RKO (cell line): ENCODE data around the gene ATP6V0A4.
"Not testable (repeated sequence)": the region's sequence is repeated elsewhere in the genome, so short reads cannot be mapped to it uniquely, and the experiment has no call there.

Source experiments
- DNase-seq: peaks from one replicate; pipeline ENCODE4 v3.0.0-alpha.2; 2016; ENCODE audit warnings: low spot score

Gene ATP6V0A4

DNA sequence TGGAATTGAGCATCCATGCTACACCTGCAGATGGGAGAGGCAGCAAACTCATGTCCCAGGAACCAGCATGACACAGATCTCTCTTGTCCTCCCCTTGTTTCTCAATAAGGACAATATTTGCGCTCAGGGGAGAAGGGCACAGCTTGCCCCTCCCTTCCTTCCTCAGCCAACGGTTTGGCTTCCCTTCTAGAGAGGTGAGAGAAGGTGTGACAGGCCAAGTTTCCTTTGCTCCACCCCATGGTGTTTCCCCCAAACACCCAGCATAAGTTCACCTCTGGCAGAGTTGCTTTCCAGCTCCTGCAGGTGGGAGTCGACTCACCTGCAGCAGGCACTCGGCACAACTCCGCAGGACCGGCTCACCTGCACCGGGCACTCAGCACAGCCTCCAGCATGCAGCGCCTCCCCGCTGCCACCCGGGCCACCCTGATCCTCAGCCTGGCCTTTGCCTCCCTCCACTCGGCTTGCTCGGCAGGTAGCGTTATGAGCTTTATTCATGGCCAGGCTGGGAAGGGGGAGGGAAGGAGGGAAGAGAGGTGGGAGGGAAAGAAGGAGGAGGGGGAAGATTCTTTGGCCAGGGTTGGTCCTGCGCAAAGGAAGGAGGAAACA lies at the start of gene ATP6V0A4, which contains the start of gene TMEM213:
Gene ATP6V0A4 (minus strand): TSS at position 482 of the 606 bp plus-strand sequence. CDS start 26,949 bp downstream, outside the sequence.
Gene TMEM213 (plus strand): TSS at position 280 of the 606 bp plus-strand sequence. CDS start 111 bp downstream, at position 391.
- DNase-seq: no peak

DNA sequence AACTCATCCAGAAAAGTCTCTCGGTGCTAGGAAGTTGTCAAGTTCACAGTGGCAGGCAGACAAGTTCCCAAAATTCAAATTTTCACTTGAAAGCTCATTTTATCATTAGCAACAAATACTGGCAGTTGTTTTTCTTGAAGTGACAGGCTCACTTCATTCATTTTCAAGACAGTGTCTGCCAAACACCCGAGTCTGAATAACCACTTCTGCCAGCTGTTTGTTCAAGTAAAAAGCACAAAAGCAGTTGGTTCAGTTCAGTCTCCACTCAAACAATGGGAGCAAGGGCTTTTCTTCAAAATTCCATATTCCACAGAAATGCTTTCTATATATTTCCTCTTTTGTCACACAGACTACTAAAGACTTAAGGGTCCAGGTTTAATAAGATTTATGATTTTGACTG lies 47.7 kb upstream of the ATP6V0A4 start:
- no peak for DNase-seq

DNA sequence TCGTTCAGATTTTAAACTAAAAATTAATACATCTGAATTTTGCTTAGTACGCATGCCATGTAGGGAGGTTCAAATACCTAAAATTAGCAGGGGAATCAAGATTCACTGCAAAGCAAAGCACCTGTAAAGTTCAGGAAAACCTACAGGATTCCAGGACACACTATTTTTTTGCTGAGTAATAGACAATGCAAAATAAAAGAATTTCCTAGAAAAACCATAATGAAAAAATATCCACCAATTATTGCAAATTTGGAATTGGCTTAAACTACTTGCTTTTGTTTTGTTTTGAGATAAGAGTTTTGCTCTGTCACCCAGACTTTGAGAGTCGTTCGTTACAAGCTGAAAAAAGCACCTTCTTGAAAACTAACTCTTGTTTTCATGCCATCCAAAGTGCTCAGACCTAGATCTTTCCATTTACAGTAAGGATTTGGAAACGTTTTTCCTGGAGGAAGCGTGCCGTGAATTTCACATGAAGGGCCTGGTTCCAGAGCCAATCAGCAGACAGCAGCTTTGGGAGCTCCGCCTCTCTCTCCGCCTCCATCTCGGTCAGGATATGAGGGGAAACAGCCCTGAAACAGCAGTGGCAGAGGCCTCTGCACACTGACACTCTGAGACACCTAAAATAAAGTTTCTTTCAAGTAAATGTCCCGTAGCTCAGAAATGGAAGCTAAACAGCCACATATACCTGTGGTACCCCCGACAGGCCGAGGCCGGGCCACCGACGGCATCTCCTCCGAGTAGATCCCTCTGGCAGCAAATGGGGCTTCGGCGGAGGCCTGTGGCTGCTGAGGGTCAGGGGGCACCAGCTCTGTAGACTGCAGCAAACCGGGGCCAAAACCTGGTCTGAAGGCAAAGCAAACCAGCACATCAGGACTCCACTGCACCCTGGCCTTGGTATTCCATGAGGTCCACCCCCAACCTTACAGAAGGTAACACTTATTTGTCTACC lies 45.9 kb upstream of the ATP6V0A4 start:
- DNase-seq: no peak

DNA sequence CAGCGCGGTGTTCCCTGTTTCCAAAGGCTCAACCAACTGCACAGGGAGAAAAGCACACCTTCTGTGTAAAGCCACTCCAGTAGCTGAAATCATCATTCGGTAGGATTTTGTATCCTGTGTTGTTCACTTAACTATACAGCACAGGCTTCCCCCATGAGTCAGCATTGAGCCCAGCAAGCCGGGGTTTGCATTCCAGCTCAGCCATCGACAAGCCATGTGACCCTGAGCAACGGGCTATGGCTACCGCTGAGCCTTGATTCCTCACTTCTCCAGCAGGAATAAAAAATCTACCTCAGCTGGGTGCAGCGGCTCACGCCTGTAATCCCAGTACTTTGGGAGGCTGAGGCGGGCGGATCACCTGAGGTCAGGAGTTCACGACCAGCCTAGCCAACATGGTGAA lies 44.1 kb upstream of the ATP6V0A4 start:
- peak; percentile 29 for DNase-seq

DNA sequence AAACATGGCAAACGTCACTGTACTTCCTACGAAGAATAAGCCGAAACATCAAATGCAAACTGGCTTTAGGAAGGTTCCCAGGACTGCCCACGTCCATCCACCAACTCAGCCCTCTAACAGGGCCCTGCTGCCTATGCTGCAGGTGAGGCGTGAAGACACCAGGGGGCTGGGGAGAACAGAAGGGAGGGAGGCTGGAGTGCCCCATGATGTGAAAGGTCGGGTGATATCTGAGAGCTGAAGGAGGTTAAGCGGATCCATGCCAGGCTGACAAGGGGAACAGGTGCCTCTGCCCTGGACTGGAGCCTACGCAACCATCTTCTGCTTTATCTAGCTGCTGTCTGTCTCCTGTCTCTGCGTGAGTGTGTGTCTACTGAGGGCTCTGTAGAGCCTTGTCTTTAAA lies 40.2 kb upstream of the ATP6V0A4 start:
- DNase-seq: no peak

DNA sequence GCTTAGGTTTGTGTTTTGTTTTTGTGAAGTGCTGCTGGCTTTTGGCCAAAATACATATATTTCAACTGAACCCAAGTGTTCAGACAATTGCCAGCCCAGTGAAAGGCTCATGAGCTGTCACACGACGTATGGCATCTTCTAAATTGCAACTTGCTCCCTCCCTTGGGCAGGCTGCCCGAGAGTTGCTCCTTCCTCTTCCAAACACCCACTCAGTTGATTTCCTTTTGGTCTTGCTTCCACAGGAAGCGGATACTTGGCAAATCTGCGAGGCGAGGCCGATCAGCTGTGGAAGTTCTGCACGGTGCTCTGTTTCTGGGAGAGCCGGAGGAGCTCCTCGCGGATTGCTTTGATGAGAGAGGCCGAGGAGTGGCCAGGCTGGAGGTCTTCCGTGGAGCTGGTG lies 39.6 kb upstream of the ATP6V0A4 start:
- no peak for DNase-seq

DNA sequence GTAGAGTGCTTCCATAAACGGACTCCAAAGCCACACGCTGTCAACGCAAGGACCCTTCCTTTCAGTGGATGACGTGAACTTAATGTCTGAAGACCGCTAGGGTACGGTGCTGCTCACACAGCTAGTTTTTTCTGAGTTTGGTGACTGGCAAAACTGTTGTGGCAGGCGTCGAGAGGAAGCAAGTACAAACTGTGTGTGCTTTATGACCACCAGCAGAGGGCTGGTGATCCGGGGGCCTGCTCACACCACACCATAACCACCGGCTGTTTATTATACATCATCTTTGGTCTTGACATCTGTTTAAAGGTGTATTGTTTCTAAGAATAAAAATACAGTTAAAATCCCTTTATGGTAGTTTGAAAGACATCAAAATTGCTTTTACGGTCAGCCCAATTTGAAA lies 37.1 kb upstream of the ATP6V0A4 start:
- no peak for DNase-seq

DNA sequence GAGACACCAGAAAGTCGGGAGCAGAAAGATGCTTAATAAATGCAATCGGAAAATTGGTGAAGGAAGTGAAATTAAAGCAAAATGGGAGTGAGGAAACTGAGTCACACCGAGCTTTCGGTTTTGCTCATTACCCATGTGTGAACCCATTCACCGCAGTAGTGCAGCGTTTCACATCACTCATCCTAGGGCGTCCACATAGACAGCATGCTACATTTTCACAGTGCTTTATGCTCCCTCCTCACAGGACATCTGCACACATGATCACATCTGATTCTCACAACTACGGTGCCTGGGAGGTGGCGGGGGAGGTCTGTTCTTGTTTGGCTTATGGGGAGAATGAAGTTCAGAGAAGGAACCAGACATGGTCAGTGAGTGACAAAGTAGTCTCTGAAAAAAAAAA lies 36.6 kb upstream of the ATP6V0A4 start:
- DNase-seq: no peak

DNA sequence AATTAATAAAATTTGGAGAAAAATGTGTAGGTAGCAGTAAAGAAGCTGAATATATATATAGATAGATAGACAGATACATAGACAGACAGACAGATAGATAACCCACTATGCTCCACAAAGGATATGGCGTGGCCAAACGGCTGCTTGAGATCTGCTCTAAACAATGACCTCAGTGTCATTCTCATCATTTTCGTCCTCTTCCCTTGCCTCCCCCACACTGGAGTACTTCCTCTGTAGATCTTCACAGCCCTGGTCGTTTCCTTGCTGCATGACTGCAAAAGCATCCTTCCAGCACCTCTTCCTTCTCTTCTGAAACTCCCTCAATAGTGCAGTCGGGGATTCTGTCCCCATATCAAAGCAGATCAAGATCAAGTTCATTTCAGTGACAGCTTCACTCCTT lies 35.6 kb upstream of the ATP6V0A4 start:
- DNase-seq: no peak

DNA sequence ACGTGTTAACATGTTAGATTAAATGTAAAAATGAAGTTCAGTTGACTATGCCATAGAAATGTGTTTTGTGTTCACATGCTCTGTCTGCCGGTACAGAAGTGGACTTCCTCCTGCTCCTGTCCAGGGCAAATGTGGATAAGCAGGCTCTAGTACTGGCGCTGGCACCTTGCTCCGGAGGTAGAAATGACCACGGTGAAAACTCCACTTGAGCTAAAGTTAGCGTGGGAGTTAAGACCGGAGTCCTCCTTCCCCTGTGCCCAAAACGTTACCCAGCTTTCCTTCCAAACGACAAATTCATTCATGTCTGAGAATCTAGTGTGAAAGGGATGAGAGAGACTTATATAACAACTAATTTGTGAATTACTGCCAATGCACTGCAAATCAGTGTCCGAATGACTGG lies 35.0 kb upstream of the ATP6V0A4 start:
- DNase-seq: no peak

DNA sequence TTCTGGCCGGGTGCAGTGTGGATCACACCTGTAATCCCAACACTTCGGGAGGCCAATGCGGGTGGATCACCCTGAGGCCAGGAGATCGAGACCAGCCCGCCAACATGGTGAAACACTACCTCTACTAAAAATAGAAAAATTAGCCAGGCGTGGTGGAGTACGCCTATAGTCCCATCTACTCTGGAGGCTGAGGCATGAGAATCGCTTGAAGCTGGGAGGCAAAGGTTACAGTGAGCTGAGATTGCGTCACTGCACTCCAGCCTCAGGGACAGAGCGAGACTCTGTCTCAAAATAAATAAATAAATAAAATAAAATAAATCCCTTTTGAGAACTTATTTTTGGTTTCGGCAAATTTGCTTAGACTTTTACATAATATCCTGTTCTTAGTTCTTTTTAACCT lies 31.3 kb upstream of the ATP6V0A4 start:
- DNase-seq: no peak

DNA sequence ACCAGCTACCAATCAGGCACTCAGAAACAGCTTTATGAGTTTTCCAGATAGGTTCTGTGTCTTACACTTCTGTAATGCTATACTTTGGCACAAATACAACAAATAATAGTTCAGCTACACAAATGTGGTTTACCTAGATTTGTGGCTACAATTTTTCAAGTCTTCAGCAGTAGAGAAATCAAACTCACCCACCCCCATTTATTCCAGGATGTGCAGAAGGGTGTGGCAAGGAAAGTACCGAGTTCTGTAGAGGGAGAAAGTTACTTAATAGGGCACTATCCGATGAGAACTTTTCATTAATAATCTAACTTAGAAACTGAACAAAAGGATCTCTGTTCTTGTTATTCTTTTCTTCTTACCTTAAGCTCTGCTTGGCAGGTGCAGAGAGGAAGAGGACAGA lies 30.3 kb upstream of the ATP6V0A4 start:
- no peak for DNase-seq

DNA sequence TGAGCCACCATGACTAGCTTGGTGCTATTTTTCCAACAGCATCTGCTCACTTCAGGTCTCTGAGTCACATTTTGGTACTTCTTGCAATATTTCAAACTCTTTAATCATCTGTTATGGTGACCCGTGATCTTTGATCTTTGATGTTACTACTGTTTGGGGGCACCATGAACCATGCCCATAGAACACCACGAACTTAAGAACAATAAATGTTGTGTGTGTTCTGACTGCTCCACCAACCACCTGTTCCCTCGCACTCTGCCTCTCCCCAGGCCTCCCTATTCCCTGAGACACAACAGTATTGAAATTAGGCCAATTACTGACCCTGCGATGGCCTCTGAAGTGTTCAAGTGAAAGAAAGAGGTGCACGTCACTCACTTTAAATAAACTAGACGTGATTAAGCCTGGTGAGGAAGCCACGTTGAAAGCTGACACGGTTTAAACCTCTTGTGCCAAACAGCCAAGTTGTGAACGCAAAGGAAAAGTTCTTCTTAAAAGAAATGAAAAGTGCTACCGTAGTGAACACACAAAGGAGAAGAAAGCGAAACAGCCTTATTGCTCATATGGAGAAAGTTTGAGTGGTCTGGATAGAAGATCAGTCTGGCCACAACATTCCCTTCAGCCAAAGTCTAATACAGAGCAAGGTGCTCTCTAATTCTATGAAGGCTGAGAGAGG lies 27.2 kb upstream of the ATP6V0A4 start:
- DNase-seq: no peak

DNA sequence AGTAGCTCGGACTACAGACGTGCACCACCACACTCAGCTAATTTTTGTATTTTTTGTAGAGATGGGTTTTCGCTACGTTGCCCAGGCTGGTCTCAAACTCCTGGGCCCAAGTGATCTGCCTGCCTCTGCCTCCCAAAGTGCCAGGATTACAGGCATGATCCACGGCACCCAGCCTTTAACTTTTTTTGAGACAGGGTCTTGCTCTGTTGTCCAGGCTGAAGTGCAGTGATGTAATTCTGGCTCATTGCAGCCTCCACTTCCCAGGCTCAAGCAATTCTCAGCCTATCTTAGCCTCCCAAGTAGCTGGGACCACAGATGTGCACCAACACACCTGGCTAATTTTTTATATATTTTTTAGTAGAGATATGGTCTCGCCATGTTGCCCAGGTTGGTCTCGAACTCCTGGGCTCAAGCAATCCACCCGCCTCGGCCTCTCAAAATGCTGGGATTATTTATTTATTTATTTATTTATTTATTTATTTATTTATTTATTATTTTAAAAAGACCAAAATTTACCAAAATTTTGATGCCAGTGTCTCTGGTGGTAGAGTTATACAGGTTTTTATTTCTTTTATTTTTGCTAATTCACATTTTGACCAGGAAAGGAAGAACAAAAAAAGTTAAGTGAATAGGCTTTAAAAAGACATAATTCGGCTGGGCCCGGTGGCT lies 25.0 kb upstream of the ATP6V0A4 start:
- no peak for DNase-seq

DNA sequence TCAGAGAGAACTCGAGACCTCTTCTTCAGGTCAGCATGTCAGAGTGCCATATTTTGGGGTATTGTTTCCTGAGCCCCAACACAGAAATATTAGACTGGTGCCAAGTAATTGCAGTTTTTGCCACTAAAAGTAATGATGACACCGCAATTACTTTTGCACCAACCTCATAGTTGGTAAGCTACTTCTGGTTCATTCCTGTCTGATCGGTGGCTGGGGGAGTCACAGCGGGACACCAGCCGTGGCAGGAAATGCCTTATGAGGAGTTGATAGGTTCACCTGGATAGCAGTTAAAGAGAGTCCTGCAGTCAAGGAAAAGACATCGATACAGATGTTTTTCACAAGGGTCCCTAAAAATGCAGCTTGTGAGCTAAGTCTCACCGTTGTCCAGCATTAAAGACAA lies 23.9 kb upstream of the ATP6V0A4 start:
- DNase-seq: no peak

DNA sequence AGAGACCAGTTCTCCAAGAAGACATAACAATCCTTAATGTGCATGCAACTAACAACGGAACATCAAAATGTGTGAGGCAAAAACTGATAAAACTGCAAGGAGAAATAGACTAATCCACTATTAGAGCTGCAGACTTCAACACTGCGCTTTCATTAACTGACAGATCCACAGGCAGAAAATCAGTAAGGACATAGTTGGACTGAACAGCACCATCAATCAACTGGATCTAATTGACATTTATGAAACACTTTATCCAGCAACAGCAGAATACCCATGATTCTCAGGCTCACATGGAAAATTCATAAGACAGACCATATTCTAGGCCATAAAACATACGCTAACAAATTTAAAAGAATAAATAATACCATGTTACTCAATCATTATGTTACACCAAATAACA lies 21.6 kb upstream of the ATP6V0A4 start:
- DNase-seq: no peak

DNA sequence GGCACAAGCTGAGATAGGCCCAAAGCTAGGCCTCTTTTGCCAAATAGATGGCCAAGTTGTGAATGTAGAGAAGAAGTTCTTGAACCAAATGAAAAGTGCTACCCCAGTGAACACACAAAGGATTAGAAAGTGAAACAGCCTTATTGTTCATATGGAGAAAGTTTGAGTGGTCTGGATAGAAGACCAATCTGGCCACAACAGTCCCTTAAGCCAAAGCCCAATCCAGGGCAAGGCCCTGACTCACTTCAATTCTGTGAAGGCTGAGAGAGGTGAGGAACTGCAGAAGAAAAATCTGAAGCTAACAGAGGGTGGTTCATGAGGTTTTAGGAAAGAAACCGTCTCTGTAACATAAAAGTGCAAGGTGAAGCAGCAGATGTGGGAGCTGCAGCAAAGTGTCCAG lies 18.7 kb upstream of the ATP6V0A4 start:
- no peak for DNase-seq

DNA sequence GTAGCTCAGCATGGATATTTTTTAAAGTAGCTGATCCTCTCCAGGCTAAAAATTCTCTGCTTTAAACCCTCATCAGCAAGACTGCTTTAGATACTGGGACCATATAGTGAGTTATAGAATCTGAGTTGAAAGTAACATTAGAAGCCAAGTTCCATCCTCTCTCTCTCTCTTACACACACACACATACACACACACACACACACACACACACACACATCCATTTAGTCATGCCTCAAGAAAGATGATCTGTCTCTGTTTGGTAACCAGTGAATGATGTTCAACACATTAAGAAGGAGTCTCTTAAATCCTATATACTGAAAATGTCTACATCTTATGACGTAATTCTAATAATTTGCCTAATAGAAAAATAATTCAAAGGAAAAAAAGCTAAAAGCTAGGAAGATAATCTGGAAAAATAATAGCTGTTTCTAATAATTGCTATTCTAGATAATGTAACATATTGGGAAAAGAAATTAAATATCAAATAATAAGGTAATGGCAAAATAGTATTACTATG lies 16.9 kb upstream of the ATP6V0A4 start:
- peak; percentile 13 for DNase-seq

DNA sequence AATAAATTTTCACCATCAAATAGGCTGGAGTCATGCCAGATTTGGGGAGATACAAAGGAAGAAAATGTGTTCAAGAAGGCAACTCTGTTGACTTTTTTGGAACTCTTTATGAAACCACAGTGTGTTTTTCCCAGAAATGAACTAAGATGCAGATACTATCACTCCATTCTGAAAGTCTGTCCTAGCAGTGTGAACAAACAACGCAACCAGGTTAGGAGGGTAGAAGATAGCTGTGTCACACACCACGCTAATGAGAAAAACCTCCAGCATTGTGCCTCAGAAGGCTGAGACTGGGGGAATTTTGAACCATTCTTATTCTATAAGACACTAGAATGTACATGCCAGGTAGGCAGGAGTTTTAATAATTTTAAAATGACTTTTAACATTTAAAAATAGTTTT lies 15.9 kb upstream of the ATP6V0A4 start:
- DNase-seq: no peak

DNA sequence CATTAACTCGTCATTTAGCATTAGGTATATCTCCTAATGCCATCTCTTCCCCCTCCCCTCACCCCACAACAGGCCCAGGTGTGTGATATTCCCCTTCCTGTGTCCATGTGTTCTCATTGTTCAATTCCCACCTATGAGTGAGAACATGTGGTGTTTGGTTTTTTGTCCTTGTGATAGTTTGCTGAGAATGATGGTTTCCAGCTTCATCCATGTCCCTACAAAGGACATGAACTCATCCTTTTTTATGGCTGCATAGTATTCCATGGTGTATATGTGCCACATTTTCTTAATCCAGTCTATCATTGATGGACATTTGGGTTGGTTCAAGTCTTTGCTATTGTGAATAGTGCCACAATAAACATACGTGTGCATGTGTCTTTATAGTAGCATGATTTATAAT lies 13.3 kb upstream of the ATP6V0A4 start:
- not testable (repeated sequence) for DNase-seq

DNA sequence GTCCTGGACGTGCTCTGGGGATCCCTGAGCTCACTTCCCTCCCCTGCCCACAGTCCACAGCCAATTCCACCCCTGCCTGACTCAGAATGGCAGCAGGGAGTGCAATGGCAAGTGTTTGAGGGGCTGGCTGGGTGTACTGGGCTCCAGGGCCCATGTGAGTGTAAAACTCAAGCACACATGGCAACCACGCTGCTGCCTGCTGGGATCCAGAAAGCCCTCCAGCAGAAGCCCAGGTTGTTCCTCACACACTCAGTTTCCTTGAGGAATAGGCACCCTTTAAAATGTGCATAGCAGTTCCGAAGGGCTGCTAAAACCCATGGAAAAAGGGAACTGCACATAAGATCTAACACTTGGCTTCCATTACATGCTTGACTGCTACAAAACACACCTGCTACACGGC lies 11.3 kb upstream of the ATP6V0A4 start:
- DNase-seq: no peak

DNA sequence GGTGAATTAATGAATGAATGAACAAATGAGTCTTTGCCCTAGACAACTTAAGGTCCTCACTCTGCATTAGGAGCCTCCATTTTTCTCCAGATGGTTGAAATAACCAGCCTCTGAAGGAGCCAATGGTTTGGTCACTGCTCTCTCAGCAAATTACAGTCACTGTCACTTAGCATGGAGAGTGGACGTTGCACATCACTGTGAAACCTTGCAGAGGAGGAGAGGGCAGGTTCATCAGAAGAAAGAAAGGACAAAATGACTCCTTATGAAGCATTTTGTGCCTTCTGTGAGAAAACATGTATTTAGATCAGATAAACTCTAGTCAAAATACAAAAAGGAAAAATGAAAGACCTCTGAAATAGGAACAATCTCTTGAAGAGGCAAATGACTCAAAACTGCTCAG lies 6.6 kb upstream of the ATP6V0A4 start:
- DNase-seq: no peak
